GM19025 (cell line): ENCODE results near the gene SCAMP3.
"Not testable (repeated sequence)": the region's sequence is repeated elsewhere in the genome, so short reads cannot be mapped to it uniquely, and the experiment has no call there.

Experiments
- ATAC-seq: cut with Tn5 transposase; IDR thresholded peaks from one replicate; pipeline ENCODE4 v1.9.1; 2021; ENCODE audit warnings: mild to moderate bottlenecking, low read depth, moderate library complexity; ENCODE audit not compliant: unreplicated experiment

SCAMP3 gene

GRCh38 chr1:155233502-155233901, 28.7 kb downstream of the SCAMP3 start:
- ATAC-seq = not testable (repeated sequence)

GRCh38 chr1:155232001-155232978, 29.9 kb downstream of the SCAMP3 start:
- not testable (repeated sequence) for ATAC-seq

- ATAC-seq = not testable (repeated sequence)
Measured at GRCh38 chr1:155231302-155231701, 30.9 kb downstream of the SCAMP3 start.

GRCh38 chr1:155228096-155228427, 34.1 kb downstream of the SCAMP3 start:
- ATAC-seq = no peak

GRCh38 chr1:155227261-155228095, 34.7 kb downstream of the SCAMP3 start:
- peak; percentile 90 for ATAC-seq

- no peak for ATAC-seq
Measured at GRCh38 chr1:155226910-155227260, 35.3 kb downstream of the SCAMP3 start.

- no peak for ATAC-seq
Measured at GRCh38 chr1:155226188-155226909, 35.8 kb downstream of the SCAMP3 start.

GRCh38 chr1:155225404-155225759, 36.8 kb downstream of the SCAMP3 start:
- not testable (repeated sequence) for ATAC-seq

GRCh38 chr1:155223047-155223446, 39.1 kb downstream of the SCAMP3 start:
- ATAC-seq = no peak

GRCh38 chr1:155220211-155220965, 41.8 kb downstream of the SCAMP3 start:
- ATAC-seq = not testable (repeated sequence)

GRCh38 chr1:155219592-155220031, 42.5 kb downstream of the SCAMP3 start:
- no peak for ATAC-seq

- ATAC-seq = no peak
Measured at GRCh38 chr1:155218854-155219591, 43.1 kb downstream of the SCAMP3 start.

- ATAC-seq = not testable (repeated sequence)
Measured at GRCh38 chr1:155214702-155215101, 47.5 kb downstream of the SCAMP3 start.

- ATAC-seq = not testable (repeated sequence)
Measured at GRCh38 chr1:155212051-155212440, 50.1 kb downstream of the SCAMP3 start.

GRCh38 chr1:155211381-155212050, 50.6 kb downstream of the SCAMP3 start:
- not testable (repeated sequence) for ATAC-seq

GRCh38 chr1:155210314-155211104, 51.7 kb downstream of the SCAMP3 start:
- no peak for ATAC-seq

- no peak for ATAC-seq
Measured at GRCh38 chr1:155209312-155209721, 52.8 kb downstream of the SCAMP3 start.
